PC-3 (cell line): ENCODE measurements around the gene ZFPM1.

Source experiments
- EZH2phosphoT487 ChIP-seq: fragments of 300-600 bp; sonication (generic); IDR thresholded peaks from 2 replicates; pipeline ENCODE4 v1.6.1; 2018; ENCODE audit warnings: mild to moderate bottlenecking, antibody characterized with exemption, low read length, borderline replicate concordance
- TF ChIP-seq, protein P1 (sequence below): fragments of 300-600 bp; sonication (generic); conservative IDR thresholded peaks from 2 replicates; pipeline ENCODE4 v1.5.1; 2017; ENCODE audit warnings: antibody characterized with exemption, low read depth, mild to moderate bottlenecking, low read length

GRCh38 chr16:88577166-88577565 lies 124.1 kb downstream of the ZFPM1 start:
- TF ChIP-seq, protein P1, sequence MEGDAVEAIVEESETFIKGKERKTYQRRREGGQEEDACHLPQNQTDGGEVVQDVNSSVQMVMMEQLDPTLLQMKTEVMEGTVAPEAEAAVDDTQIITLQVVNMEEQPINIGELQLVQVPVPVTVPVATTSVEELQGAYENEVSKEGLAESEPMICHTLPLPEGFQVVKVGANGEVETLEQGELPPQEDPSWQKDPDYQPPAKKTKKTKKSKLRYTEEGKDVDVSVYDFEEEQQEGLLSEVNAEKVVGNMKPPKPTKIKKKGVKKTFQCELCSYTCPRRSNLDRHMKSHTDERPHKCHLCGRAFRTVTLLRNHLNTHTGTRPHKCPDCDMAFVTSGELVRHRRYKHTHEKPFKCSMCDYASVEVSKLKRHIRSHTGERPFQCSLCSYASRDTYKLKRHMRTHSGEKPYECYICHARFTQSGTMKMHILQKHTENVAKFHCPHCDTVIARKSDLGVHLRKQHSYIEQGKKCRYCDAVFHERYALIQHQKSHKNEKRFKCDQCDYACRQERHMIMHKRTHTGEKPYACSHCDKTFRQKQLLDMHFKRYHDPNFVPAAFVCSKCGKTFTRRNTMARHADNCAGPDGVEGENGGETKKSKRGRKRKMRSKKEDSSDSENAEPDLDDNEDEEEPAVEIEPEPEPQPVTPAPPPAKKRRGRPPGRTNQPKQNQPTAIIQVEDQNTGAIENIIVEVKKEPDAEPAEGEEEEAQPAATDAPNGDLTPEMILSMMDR = no peak
- no peak for TF ChIP-seq EZH2phosphoT487
